GM19468 (cell line): ENCODE data around the gene SCYL1.

Experiments
- ATAC-seq: cut with Tn5 transposase; IDR thresholded peaks from one replicate; pipeline ENCODE4 v1.9.1; 2021; ENCODE audit warnings: mild to moderate bottlenecking, moderate library complexity, moderate number of reproducible peaks; ENCODE audit not compliant: unreplicated experiment; ENCODE audit errors: extremely low read depth

SCYL1 gene

GRCh38 chr11:65524741-65525545, at the start of gene SCYL1:
Gene SCYL1, plus strand, starts transcription at chr11:65525083. Its CDS starts 71 bp downstream, at chr11:65525154.
- ATAC-seq, result peak; percentile 23

DNA sequence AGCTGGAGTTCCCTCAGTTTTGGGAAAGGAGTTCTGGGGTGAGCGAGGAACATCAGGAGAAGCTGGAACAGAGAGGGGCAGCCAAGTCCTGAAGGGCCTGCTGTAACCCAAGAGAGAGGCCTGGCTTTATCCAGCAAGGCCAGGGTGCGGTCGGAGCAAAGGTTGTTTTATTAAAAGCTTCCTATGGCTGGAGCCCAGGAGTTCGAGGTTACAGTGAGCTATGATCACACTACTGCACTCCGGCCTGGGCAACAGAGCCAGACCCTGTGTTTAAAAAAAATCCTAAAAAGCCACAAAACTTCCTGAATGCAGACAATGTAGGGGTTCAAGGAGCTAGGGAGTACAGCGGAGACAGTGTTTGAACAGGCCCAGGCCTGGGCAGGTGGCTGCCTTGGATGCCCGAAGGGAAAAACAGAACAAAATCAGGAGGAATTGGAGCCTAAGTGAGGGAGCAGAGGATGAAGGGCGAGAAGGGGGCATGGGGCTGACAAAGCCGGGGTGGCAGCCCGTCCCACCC, 48.2 kb upstream of the SCYL1 start:
- ATAC-seq, result no peak

GRCh38 chr11:65477149-65477965, 47.5 kb upstream of the SCYL1 start:
- ATAC-seq, result no peak

- no peak for ATAC-seq
Measured at GRCh38 chr11:65478388-65479183, 46.3 kb upstream of the SCYL1 start.

DNA sequence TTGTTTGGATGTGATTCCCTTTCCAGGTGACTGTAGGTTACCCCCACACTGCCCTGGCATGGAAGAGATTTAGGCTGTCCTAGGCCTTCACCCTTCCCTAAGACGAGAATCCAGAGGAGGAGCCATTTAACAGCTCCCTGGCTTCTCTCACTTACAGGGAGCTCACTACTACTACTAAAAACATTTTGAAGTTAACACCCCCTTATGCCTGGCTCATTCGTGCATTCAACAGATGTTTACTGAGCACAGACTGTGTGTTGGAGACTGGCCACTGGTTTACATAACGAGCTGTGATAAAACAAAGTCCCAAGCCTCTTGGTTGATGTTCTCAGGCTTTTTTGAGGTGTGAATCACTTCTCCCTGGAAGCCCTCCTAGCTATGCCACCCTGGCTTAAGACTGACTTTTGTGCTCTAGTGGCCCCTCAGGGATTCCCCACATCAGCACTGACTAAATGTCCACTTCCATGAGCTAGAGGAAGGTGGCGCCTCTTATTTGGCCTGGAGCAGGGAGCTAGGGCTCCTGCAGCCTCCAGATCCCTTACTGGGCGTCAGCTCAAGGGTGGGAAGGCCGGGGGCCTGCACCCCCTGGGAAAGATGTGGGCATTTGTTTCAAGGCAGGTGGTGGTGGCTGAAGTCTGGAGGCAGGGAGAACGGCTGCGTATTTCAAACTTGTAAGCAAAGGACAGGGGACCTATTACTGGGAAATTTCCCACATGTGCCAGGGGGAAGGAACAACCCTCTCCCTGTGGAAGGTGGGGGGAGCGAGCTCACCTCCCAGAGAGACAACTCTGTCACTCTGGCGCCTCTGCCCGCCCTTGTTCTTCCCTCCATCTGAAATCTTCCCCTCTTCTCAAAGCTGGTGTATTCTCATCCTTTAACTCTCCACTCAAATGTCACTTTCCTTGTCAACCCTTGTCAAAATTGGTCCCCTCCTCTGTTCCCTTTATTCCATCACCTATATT, 45.4 kb upstream of the SCYL1 start:
- no peak for ATAC-seq

- no peak for ATAC-seq
Measured at GRCh38 chr11:65482306-65482850, 42.5 kb upstream of the SCYL1 start.

- ATAC-seq, result no peak
Measured at GRCh38 chr11:65485920-65486219, 39.0 kb upstream of the SCYL1 start.

DNA sequence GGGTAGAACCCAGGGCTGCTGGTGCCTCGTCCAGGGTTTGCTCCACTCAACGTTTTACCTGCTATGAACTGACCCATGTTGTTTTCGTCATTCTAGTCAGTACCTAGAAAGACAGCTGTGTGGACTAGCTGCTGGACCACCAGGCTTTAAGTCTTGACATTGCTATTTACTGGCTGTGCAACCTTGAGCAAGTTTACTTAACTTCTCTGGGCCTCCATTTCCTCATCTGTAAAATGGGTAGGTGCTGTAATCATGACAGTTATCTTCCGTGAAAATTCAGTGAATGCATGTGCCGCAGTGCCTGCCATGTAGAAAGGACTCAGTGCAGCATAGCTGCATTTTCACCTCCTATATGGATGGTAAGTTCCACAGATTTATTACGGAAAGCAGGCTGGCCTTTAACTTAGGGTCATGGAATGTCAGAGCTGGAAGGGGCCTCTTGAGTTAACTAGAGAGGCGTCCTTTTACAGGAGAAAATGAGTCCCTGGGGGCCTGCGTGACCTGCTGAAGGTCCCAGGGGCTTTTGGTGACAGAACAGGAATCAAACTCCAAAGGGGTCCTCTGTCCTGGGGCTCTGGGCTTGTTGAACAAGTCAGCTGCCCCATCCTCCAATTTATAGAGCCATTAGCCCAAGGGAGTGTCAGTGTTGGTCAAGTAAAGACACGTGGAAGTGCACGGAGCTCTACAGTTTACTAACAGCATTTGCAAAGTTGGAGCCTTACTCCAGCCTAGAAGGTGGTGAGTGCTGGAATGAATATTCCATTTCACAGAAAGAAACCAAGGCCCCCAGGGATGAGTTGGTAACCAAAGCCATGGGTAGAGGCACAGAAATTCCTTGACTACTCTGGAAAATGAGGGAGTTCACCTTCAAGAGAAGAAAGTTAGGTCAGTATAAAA, 38.1 kb upstream of the SCYL1 start:
- ATAC-seq, result no peak

GRCh38 chr11:65487467-65488272, 37.2 kb upstream of the SCYL1 start:
- ATAC-seq, result no peak

DNA sequence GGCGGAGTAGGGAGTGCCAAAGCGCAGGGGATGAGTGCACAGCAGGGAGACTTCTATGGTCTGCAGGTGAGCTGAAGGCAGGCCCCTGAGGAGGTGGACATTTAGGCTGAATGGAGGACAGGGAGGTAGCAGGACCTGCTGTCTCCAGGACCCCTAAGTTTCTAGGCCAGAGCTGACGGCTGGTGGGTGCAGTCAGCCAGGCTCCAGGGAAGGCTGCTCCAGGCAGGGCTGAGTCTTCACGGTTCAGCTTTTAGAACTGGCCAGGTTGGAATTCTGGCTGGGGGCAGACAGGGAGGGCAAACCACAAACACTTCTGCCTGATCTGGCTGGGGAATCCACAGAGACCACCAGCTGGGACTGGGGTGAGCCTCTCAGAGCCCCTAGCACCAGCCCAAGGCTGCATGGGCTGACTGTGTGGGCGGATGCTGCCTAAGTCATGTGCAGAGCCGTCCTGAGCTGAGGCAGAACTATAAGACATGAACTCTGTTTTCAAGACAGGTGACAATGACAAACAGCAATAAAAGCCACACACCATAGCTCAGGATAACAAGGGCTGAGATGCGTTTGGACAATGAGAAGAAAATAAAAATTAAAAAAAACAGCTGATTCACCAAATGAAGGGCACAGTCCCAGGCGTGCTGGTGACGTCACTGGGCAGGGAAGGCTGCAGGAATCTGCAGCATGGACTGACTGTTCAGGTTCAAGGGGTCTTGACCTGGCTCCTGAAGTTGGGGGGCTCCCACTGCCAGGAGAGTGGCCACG, 36.4 kb upstream of the SCYL1 start:
- no peak for ATAC-seq

DNA sequence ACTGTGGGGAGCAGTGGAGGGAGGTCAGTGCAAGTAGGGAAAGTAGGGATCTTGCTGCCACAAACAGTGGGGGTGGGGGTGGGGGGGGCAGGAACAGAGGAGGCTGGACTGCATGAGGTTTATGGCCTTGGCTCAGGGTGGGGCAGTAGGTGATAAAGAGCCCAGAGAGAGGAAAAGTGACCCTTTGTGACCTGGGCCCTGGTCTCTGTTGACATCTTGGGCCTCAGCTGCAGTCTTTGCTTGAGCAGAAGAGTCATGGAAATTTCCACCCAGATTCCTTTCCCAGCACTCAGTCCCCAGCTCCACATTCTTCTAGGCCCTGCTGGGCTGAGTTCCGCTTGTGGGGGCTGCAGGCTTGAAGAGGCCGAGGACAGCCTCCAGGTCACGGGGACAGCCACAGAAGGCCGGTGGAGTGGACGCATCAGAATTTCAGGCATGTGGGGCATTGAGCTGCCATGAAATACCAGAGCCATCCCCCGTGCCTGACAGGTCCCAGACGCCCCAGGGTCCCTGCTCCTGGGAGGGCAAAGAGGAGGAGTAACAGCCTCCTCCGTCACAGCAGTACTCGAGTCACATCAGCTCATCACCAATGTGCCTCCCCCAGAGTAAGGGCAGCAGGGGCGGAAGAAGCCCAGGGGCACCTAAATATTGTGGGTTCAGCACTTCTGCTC, 35.7 kb upstream of the SCYL1 start:
- no peak for ATAC-seq

DNA sequence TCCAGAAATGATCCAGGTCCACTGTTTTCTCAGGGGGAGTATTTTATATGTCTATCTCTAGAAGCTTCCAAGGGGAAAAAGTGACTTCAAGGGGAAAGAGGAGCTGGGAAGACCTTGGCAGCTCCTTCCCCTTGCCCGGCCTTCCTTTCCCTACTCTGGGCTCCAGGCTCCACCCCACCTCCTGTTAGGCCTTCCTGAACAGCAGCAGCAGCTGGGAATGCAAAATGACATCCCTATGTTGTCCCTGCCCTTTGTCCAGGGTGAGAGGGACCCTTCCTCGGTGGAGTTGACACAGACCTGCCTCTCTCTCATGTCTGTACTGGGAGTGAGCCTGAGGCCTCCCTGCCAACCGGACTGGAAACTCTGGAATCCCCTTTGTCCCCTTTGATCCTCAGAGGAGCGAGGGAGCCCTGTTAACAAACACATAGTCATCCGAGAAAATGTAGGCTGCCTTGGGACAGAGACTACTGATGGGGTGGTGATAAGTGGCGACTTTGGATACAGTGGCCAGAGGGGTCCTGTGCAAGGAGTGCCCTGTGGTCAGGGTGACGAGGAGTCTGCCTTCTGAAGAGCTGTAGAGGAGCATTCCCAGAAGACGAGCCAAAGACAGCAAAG, 35.1 kb upstream of the SCYL1 start:
- ATAC-seq, result no peak

DNA sequence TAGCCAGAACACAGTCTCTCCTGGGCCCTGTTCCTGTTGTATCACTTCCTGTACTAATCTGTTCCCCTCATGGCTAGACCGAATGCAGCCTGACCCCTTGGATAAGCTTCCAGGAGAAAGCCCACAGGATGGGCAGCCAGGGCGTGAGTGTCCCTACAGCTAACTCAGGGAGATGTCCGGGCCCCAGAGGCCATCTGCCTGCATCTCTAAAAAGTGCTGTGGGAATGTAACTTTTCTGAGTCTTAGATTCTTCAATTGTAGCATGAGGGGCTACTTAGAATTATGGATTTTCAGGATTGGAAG, 33.8 kb upstream of the SCYL1 start:
- ATAC-seq, result no peak

- no peak for ATAC-seq
Measured at GRCh38 chr11:65491614-65492386, 33.1 kb upstream of the SCYL1 start.

- ATAC-seq, result no peak
Measured at GRCh38 chr11:65492387-65492636, 32.6 kb upstream of the SCYL1 start.
